HCEC 1CT (cell line): ENCODE measurements around the gene SLC6A9.
A peak's percentile ranks its signal among the peaks of the same experiment; 100 is the strongest.

Experiments
- DNase-seq: peaks from one replicate; pipeline ENCODE4 v3.0.0-alpha.2; 2017

Gene SLC6A9

GRCh38 chr1:44031252-44032169, at the start of gene SLC6A9:
TSS of gene SLC6A9 (minus strand) at chr1:44031462. CDS start at chr1:44024277, 7,185 bp downstream.
- peak; percentile 46 for DNase-seq

GRCh38 chr1:44079566-44079965, 48.3 kb upstream of the SLC6A9 start:
- no peak for DNase-seq

DNA sequence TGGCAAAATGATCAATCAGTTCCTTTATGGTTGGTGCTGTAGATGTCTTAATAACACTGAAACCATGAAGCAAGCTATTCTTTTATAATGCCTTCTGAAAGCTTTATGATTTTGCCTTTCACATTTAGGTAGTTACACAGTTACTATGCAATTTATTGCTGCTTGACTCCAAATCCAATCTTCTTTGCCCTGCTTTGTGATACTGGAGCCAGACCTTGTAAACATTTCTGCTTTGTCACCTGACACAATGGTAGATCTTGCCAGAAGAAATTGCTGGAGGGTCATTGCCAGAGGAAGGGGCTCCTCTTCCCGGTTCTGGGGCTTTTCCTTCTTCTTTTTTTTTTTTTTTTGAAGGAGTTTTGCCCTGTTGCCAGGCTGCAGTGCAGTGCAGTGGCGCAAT, 46.8 kb upstream of the SLC6A9 start:
- DNase-seq = no peak

- no peak for DNase-seq
These were observed 46.2 kb upstream of the SLC6A9 start for GRCh38 chr1:44077421-44077820.

DNA sequence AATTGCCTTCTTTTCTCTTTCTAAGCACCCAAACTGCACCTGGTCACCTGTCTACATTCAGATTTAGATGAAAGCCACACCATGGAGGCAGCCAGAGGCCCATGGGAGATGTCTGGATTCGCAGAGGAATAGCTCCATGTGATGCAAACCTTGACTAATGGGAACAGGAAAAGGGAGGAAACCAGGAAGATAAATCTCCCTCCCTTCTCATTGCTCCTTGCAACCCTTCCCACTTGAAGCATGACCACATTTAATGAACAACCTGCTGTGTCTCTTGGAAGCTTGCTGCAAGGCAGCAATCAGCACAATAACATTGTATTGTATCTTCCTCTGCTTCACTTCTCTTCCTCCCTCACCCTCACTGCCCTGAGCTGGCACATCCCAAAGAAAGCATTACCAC, 44.8 kb upstream of the SLC6A9 start:
- DNase-seq = no peak

- DNase-seq = no peak
These were observed 43.2 kb upstream of the SLC6A9 start for GRCh38 chr1:44074415-44074814.

- no peak for DNase-seq
These were observed 42.3 kb upstream of the SLC6A9 start for GRCh38 chr1:44073528-44073927.

DNA sequence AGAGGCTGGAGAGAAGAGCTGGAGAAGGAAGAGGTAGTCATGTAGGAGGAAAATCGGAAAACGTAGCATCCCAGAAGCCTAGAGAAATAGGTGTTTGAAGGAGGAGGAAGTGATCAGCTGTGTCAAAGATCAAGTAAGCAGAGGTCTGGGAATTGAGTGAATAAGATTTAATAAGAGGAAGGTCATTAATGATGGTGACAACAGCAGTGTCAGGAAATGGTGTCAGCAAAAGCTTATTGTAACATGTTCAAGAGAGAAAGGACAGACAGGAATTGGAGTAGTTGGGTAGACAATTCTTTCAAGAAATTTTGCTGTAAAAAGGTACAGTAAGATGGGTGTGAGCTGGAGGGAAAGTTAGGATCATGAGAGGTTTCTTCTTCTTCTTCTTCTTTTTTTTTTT, 41.6 kb upstream of the SLC6A9 start:
- no peak for DNase-seq

DNA sequence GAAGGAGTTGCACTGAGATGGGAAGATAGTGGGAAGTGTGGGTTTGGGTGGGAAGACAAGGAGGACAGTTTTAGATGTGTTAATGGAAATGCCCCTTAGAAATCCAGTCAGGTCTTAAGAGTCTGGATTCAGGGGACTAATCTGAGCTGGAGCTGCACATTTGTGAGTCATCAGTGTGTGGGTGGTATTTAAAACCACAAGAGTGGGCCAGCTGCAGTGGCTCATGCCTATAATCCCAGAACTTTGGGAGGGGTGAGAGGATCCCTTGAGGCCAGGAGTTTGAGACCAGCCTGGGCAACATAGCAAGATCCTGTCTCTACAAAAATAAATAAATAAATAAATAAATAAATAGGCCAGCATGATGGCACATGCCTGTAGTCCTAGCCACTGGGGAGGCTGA, 40.9 kb upstream of the SLC6A9 start:
- DNase-seq = peak; percentile 91

- no peak for DNase-seq
These were observed 40.2 kb upstream of the SLC6A9 start for GRCh38 chr1:44071461-44071860.

DNA sequence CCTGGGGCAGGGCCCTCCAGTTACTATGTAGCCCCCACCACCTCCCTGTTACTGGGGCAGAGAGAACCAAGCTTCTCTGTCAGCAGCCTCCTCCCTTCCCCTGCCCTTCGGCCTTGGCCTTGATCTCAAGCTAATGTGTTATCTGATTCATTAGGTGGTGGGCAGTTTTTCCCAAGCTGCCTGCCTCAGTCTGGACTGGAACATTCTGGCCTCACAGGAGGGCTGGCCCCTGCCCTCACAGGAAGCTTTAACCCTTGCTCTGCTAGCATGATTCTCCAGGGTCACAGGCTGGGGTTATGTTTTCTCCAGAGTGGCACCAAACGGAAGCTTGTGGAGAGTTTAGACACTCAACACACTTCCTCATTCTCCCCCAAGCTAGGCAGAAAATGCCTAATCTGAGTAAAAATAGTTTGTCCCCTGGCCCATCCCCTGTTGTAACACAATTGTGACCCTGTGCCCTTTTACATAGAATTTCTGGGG, 37.2 kb upstream of the SLC6A9 start:
- DNase-seq = no peak

GRCh38 chr1:44067266-44068250, 36.3 kb upstream of the SLC6A9 start:
- DNase-seq = no peak

- DNase-seq = no peak
These were observed 31.5 kb upstream of the SLC6A9 start for GRCh38 chr1:44062656-44063179.

- DNase-seq = no peak
These were observed 30.6 kb upstream of the SLC6A9 start for GRCh38 chr1:44061857-44062256.

GRCh38 chr1:44060830-44061267, 29.6 kb upstream of the SLC6A9 start:
- no peak for DNase-seq

- peak; percentile 58 for DNase-seq
These were observed 28.5 kb upstream of the SLC6A9 start for GRCh38 chr1:44059664-44060355.

DNA sequence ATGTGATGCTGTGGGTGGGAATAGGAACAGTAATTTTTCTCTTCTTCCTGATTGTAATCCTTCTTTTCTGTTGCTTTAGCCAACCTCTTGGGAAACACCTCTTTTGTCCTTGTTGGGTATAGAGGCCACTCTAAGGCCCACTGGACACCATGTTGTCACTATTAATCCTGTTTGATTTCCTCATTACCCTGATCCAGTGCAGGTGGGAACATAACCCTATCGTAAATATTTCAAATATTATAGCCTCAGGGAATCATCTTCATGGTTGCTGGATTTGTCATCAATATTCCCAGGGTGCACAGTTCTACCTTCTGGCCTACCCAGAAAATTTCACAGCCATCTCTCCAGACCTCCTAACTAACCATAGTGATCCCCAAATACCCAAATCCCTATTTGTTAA, 27.9 kb upstream of the SLC6A9 start:
- DNase-seq = no peak

DNA sequence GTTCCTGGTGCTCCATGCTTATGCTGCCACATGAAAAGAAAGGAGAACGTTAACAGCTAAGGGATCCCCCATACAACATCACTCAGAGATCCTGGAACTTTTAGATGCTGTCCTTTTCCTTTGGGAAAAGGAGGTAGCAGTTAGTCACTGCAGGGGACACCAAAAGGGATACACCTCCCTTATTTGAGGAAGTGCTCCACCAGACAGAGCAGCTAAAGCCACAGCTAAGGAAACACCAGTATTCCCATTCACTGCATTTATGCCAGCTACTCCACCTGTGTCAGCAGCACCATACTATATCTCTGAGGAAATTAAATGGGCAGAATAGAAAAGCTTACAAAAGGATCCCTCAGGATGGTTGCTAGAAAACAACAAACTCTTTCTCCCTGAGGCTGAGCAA, 26.0 kb upstream of the SLC6A9 start:
- no peak for DNase-seq

DNA sequence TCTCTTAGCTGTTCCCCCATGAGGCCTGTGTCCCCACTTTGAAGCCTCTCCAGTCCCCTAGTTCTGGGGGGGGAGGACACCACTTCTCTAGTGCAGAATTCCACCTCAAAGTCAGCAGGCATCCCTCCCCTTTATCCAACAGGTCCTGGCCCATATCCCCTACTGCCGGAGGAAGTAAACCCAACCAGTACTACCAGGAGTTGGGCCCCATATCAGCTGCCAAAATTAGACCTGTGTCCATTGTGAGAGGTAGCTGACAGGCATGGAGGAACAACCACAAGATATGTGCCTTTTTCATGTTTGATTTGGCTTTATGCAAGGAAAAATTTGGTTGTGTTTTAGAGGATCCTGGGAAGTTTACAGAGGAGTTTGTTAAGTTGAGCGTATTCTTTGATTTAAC, 22.1 kb upstream of the SLC6A9 start:
- no peak for DNase-seq

DNA sequence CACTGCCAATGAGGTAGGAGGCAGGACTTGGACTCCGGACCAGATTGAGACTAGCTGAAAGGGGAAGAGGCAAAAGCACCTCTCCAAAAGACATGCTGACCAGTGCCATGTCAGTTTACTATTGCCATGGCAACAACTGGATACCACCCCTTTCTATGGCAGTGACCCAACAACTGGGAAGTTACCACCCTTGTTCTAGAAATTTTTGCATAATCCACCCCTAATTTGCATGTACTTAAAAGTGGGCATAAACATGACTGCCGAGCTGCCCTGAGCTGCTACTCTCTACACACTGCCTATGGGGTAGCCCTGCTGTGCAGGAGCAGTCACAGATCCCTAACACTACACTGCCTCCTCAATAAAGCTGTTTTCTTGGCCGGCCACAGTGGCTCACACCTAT, 19.0 kb upstream of the SLC6A9 start:
- no peak for DNase-seq

- DNase-seq = peak; percentile 91
These were observed 18.6 kb upstream of the SLC6A9 start for GRCh38 chr1:44049839-44050238.

DNA sequence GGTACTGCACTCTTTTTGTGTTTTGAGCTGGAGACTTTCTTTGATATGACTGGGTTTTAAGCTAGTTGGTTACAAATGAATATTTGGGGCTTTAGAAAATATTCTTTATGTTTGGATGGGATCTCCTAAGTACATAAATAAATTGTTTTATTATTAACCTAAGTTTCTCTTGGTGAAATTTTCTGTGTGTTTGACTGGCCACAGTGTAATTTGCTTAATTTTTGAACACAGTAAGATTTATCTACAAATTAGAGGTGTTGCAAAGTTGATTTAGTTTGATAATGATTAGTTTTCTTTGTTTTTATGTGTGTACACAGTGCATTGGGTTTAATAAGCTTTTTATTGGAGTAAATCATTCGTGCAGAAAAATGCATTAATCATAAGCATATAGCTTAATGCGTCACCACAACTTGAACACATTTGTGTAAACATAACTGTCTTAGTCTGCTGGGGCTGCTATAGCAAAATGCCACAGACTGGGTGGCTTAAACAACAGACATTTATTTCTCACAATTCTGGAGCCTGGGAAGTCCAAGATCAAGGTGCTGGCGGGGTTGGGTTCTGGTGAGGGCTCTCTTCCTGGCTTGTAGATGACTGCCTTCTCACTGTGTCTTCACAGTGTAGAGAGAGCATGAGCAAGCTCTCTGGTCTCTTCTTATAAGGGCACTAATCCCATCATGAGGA, 17.4 kb upstream of the SLC6A9 start:
- DNase-seq = peak; percentile 84
